Measurements from ENCODE around the gene ZG16B. TPM values are rescaled to one million over a fixed set of nuclear protein-coding genes. Genes with fewer than 3 reads are reported as not detected.

ZG16B gene
- total RNA-seq, 2 experiments from 2014 or later = 3.6 to 7.0 TPM

Other genes with a start within 250 kb of the ZG16B start
- gene KCTD5, start 147.8 kb upstream of the ZG16B start, total RNA-seq = 10 to 100 TPM; 34.2 to 41.7 TPM
- gene PRSS27, start 110.1 kb upstream of the ZG16B start, total RNA-seq = 1 to 10 TPM; 1.2 to 1.7 TPM
- gene SRRM2, start 77.7 kb upstream of the ZG16B start, total RNA-seq = 100 to 1,000 TPM; 631 to 651 TPM
- 100 to 1,000 TPM; 260 to 318 TPM for gene ELOB, start 53.0 kb upstream of the ZG16B start, total RNA-seq
- not detected for gene PRSS33, start 42.7 kb upstream of the ZG16B start, total RNA-seq
- gene PRSS41, start 31.8 kb upstream of the ZG16B start, total RNA-seq = not detected
- 10 to 100 TPM in 1 of 2 experiments, 1 to 10 TPM in 1; 6.0 to 10.3 TPM for gene PRSS21, start 13.1 kb upstream of the ZG16B start, total RNA-seq
- not detected for gene PRSS22, start 27.9 kb downstream of the ZG16B start, total RNA-seq
- gene FLYWCH2, start 52.9 kb downstream of the ZG16B start, total RNA-seq = 10 to 100 TPM; 19.6 to 19.7 TPM
- 10 to 100 TPM; 52.7 to 58.1 TPM for gene FLYWCH1, start 81.6 kb downstream of the ZG16B start, total RNA-seq
- under 1 TPM; 0.35 to 0.40 TPM for gene KREMEN2, start 134.0 kb downstream of the ZG16B start, total RNA-seq
- 10 to 100 TPM; 58.7 to 62.9 TPM for gene PAQR4, start 139.0 kb downstream of the ZG16B start, total RNA-seq
- gene PKMYT1, start 150.1 kb downstream of the ZG16B start, total RNA-seq = 100 to 1,000 TPM; 146 to 199 TPM
- gene CLDN9, start 182.6 kb downstream of the ZG16B start, total RNA-seq = under 1 TPM; 0.09 to 0.15 TPM
- gene CLDN6, start 187.9 kb downstream of the ZG16B start, total RNA-seq = not detected
- gene TNFRSF12A, start 190.1 kb downstream of the ZG16B start, total RNA-seq = 1 to 10 TPM; 5.5 to 5.9 TPM
- gene HCFC1R1, start 193.6 kb downstream of the ZG16B start, total RNA-seq = 10 to 100 TPM; 31.8 to 34.3 TPM
- 10 to 100 TPM; 45.6 to 51.5 TPM for gene THOC6, start 193.7 kb downstream of the ZG16B start, total RNA-seq
- gene BICDL2, start 206.6 kb downstream of the ZG16B start, total RNA-seq = under 1 TPM in 1 of 2 experiments, not detected in 1; 0.50 TPM
- gene MMP25, start 216.3 kb downstream of the ZG16B start, total RNA-seq = 10 to 100 TPM; 34.0 to 88.3 TPM
- 1,000 to 10,000 TPM; 2,870 to 3,468 TPM for gene IL32, start 235.3 kb downstream of the ZG16B start, total RNA-seq

Data from activated CD8-positive, alpha-beta memory T cell treated with anti-CD3 and anti-CD28 coated beads, Interleukin-2, amount 10 ng/mL, durations not matched to agents 7 days and 5 days (primary cell).